ENCODE data around the gene KIF3B.
"Not testable (repeated sequence)": the region's sequence is repeated elsewhere in the genome, so short reads cannot be mapped to it uniquely, and the experiment has no call there.

Gene KIF3B

GRCh38 chr20:32368323-32368722 is 90.9 kb downstream of the KIF3B start:
- H3K27me3 ChIP-seq (ENCODE audit: control insufficient read depth, insufficient read depth, low read length), result no peaks in the 10 kb centered on the region
- H3K9ac ChIP-seq (ENCODE audit: low read length), result no peak overlapping the region
- no peak overlapping the region for H3K4me3 ChIP-seq (ENCODE audit: low read length)
- H3K36me3 ChIP-seq (ENCODE audit: control insufficient read depth, insufficient read depth, low read length), result no peaks in the 10 kb centered on the region
- peaks cover 21% of the 10 kb centered on the region for H3K4me1 ChIP-seq (ENCODE audit: control insufficient read depth, insufficient read depth, low read length)
- H3K9me3 ChIP-seq (ENCODE audit: control insufficient read depth, low read length), result no peaks in the 10 kb centered on the region

GRCh38 chr20:32368925-32369324 is 91.5 kb downstream of the KIF3B start:
- Histone ChIP-seq H3K9me3 (ENCODE audit: control insufficient read depth, low read length) (no peaks in the 10 kb centered on the region), H3K36me3 (ENCODE audit: control insufficient read depth, insufficient read depth, low read length) (no peaks in the 10 kb centered on the region), H3K9ac (ENCODE audit: low read length) (no peak overlapping the region), H3K4me3 (ENCODE audit: low read length) (no peak overlapping the region), H3K27me3 (ENCODE audit: control insufficient read depth, insufficient read depth, low read length) (no peaks in the 10 kb centered on the region), H3K4me1 (ENCODE audit: control insufficient read depth, insufficient read depth, low read length) (peaks cover 17% of the 10 kb centered on the region)

GRCh38 chr20:32370897-32371296 is 93.4 kb downstream of the KIF3B start:
- no peak overlapping the region for H3K9ac ChIP-seq (ENCODE audit: low read length)
- H3K36me3 ChIP-seq (ENCODE audit: control insufficient read depth, insufficient read depth, low read length), result no peaks in the 10 kb centered on the region
- no peaks in the 10 kb centered on the region for H3K27me3 ChIP-seq (ENCODE audit: control insufficient read depth, insufficient read depth, low read length)
- H3K4me1 ChIP-seq (ENCODE audit: control insufficient read depth, insufficient read depth, low read length), result peaks cover 11% of the 10 kb centered on the region
- H3K4me3 ChIP-seq (ENCODE audit: low read length), result no peak overlapping the region
- H3K9me3 ChIP-seq (ENCODE audit: control insufficient read depth, low read length), result no peaks in the 10 kb centered on the region

GRCh38 chr20:32378461-32378860 is 101.0 kb downstream of the KIF3B start:
- Histone ChIP-seq H3K36me3 (ENCODE audit: control insufficient read depth, insufficient read depth, low read length) (no peaks in the 10 kb centered on the region), H3K9me3 (ENCODE audit: control insufficient read depth, low read length) (no peaks in the 10 kb centered on the region), H3K9ac (ENCODE audit: low read length) (no peak overlapping the region), H3K27me3 (ENCODE audit: control insufficient read depth, insufficient read depth, low read length) (no peaks in the 10 kb centered on the region), H3K4me3 (ENCODE audit: low read length) (no peak overlapping the region), H3K4me1 (ENCODE audit: control insufficient read depth, insufficient read depth, low read length) (no peaks in the 10 kb centered on the region)

- not testable (repeated sequence) for H3K9me3 ChIP-seq (ENCODE audit: control insufficient read depth, low read length); H3K9ac ChIP-seq (ENCODE audit: low read length); H3K36me3 ChIP-seq (ENCODE audit: control insufficient read depth, insufficient read depth, low read length); H3K4me3 ChIP-seq (ENCODE audit: low read length); H3K4me1 ChIP-seq (ENCODE audit: control insufficient read depth, insufficient read depth, low read length); H3K27me3 ChIP-seq (ENCODE audit: control insufficient read depth, insufficient read depth, low read length)
These were observed 102.6 kb downstream of the KIF3B start for GRCh38 chr20:32380037-32380436.

- no peaks in the 10 kb centered on the region for H3K9me3 ChIP-seq (ENCODE audit: control insufficient read depth, low read length)
- peaks cover 3% of the 10 kb centered on the region for H3K4me1 ChIP-seq (ENCODE audit: control insufficient read depth, insufficient read depth, low read length)
These were observed 103.3 kb downstream of the KIF3B start for GRCh38 chr20:32380745-32381144.

GRCh38 chr20:32382102-32382950 is 104.9 kb downstream of the KIF3B start:
- Histone ChIP-seq H3K9ac (ENCODE audit: low read length) (no peak overlapping the region), H3K4me3 (ENCODE audit: low read length) (no peak overlapping the region), H3K9me3 (ENCODE audit: control insufficient read depth, low read length) (no peaks in the 10 kb centered on the region), H3K4me1 (ENCODE audit: control insufficient read depth, insufficient read depth, low read length) (peaks cover 3% of the 10 kb centered on the region), H3K27me3 (ENCODE audit: control insufficient read depth, insufficient read depth, low read length) (no peaks in the 10 kb centered on the region), H3K36me3 (ENCODE audit: control insufficient read depth, insufficient read depth, low read length) (no peaks in the 10 kb centered on the region)

More at GRCh38 chr20:32380745-32381144, 103.3 kb downstream of the KIF3B start:
- Histone ChIP-seq H3K9ac (ENCODE audit: low read length) (no peak overlapping the region), H3K36me3 (ENCODE audit: control insufficient read depth, insufficient read depth, low read length) (no peaks in the 10 kb centered on the region), H3K27me3 (ENCODE audit: control insufficient read depth, insufficient read depth, low read length) (no peaks in the 10 kb centered on the region), H3K4me3 (ENCODE audit: low read length) (no peak overlapping the region)

GRCh38 chr20:32383441-32383840 is 106.0 kb downstream of the KIF3B start:
- not testable (repeated sequence) for H3K4me1 ChIP-seq (ENCODE audit: control insufficient read depth, insufficient read depth, low read length); H3K27me3 ChIP-seq (ENCODE audit: control insufficient read depth, insufficient read depth, low read length); H3K9me3 ChIP-seq (ENCODE audit: control insufficient read depth, low read length); H3K36me3 ChIP-seq (ENCODE audit: control insufficient read depth, insufficient read depth, low read length); H3K4me3 ChIP-seq (ENCODE audit: low read length); H3K9ac ChIP-seq (ENCODE audit: low read length)

Measured in mucosa of stomach (tissue), 1 donor.